ENCODE measurements around the gene TMEM184C.

- TF ChIP-seq POLR2A (IDR thresholded peaks at IDR 0.05) (no peak), EP300 (IDR thresholded peaks at IDR 0.05) (no peak), CTCF (IDR thresholded peaks at IDR 0.05) (no peak)
Observed at GRCh38 chr4:147596981-147597380, 20.2 kb upstream of the TMEM184C start.
